ENCODE measurements around the gene MMP1.

Gene MMP1

GRCh38 chr11:102798012-102798746, at the start of gene MMP1:
Gene MMP1, minus strand, starts transcription at chr11:102798160. Its CDS starts 68 bp downstream, at chr11:102798092.
- DNase-seq (ENCODE audit: low read depth) = no peak

DNA sequence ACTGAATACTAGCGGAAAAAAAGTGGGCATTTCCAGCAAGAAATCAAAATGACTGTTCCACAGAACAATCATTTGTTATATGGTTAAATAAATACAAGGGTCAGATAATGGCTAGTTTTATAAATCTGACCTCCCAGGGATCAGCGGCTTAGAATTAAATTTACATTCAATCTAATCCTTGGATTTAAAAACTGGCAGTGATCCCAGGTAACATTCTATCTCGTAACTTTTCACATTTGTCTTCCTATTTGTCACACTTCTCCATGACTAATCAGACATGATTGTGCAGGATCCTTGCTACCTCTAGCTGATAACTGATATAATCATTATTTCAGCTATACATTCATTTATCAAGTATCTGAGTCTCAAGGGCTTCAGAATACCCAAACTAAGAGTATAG, 48.3 kb upstream of the MMP1 start:
- DNase-seq (ENCODE audit: low read depth) = no peak

DNA sequence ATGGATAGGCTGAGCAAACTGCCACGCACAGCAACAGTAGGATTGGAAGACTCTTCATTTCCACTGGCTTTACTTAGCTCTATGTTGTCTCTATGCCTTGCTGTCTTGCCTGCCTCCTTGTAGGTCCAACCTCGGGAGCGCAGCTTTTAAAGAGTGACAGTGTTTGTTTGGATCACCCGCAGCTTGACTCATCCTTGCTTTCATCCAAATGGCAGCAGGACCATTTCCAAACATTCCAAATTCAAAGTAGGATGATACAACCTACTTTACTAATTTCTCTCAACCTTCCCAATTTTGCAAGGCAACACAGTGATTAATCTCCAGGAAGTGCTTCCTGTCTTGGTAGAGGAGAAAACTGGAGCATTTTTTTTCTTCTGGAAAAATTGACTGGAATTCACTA, 45.5 kb upstream of the MMP1 start, which contains the start of gene MMP3:
TSS of gene MMP3 (minus strand) at position 121 of the 400 bp plus-strand sequence. CDS start at position 58, 63 bp downstream.
- DNase-seq (ENCODE audit: low read depth) = no peak

DNA sequence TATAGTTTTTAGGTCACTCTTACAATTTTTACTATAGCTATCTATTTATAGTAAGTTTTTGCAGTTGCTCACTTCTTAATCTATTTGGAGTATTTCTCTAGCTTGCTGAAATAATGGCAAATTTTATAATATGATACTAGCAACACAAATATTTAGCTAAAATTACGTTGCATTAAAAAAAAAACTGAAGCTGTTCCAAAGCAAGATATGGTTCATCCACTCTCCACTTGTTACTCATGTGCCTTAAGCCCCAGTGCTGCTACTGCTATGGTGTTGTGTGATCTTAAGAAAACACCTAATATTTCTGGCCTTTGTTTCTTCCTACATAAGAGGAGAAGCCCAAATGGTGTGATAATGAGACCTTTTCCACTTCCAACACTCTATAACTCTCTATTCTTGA, 45.0 kb upstream of the MMP1 start:
- no peak for DNase-seq (ENCODE audit: low read depth)

- no peak for DNase-seq (ENCODE audit: low read depth)
Observed at GRCh38 chr11:102840018-102840417, 42.1 kb upstream of the MMP1 start.

DNA sequence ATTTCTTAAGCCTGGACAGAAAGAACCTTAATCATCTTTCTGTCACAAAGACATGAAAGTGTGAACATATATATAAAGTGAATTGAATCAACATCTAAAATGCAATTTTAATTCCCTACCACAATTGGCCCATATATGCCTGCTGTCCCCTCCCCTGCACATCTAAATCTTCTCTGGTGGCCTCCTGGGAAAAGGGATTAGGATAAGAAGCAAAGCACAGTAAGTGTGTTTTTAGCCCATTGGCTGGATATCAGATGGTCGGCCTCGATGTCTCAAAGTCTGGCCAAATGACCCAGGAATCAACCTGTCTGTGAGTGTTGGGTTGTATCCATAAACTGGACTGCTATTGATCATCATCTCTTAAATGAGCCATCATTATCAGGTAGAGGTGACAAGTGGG, 39.7 kb upstream of the MMP1 start:
- no peak for DNase-seq (ENCODE audit: low read depth)

DNA sequence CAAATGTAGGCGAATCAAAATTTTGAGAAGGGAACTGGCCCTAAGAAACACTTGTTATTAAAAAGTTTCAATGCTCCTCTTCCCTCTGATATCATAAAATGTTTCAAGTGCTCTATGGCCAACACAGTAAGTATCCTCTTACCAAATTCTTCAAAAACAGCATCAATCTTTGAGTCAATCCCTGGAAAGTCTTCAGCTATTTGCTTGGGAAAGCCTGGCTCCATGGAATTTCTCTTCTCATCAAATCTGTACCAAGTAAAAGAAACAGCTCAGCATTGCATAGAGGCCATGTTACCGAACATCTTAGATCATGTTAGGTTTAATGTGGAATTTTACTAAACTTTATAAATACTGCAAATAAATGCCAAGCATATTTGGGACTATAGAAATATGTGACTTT, 39.2 kb upstream of the MMP1 start:
- no peak for DNase-seq (ENCODE audit: low read depth)

GRCh38 chr11:102836290-102836875, 38.4 kb upstream of the MMP1 start:
- DNase-seq (ENCODE audit: low read depth) = no peak

GRCh38 chr11:102833731-102834130, 35.8 kb upstream of the MMP1 start:
- DNase-seq (ENCODE audit: low read depth) = no peak

GRCh38 chr11:102832612-102833011, 34.7 kb upstream of the MMP1 start:
- no peak for DNase-seq (ENCODE audit: low read depth)

DNA sequence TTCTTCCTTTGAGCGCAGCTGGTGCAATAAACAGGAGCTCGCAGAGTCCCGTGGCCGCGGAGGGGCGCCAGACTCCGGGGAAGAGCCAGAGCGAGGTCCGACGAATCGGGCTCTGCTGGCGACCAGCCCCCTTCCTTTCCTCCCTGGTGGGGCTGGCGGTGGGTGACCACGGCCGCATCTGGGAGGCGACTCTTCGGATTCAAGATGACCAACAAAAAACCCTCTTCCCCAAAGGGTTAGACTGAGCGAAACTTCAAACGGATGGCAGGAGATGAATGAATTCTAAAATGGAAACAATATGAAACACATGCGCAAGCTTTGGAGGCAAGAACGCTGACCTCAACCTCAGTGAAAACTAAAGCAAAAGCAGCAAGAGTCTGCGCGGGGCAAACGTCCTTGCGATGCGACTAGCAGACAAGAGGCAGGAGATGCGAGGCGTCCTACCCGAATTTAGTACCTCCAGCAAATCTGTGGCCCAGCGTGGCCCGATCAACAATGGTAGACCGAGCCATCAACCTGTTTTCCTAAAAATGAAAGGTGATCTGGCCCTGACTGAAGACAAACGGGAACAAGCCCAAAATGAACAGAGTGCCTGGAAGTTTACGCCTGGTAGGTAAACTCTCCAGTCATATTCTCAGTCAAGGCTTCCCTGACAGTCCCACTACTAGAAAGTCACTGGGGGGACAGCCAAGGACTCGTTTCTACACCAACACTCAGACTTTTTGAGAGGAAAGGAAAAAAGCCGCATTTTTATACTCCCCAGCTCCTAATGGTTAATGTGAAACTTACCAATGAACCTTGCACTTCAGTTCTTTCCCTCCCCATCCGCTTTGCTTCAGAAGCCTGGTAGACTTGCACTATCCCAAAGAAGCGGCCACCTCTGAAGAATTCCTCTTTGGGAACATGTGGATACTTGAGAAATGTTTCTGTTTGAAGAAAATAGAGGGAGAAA, 33.8 kb upstream of the MMP1 start:
- no peak for DNase-seq (ENCODE audit: low read depth)

GRCh38 chr11:102831128-102831488, 33.1 kb upstream of the MMP1 start:
- no peak for DNase-seq (ENCODE audit: low read depth)

- DNase-seq (ENCODE audit: low read depth) = no peak
Observed at GRCh38 chr11:102830001-102830727, 32.2 kb upstream of the MMP1 start.

DNA sequence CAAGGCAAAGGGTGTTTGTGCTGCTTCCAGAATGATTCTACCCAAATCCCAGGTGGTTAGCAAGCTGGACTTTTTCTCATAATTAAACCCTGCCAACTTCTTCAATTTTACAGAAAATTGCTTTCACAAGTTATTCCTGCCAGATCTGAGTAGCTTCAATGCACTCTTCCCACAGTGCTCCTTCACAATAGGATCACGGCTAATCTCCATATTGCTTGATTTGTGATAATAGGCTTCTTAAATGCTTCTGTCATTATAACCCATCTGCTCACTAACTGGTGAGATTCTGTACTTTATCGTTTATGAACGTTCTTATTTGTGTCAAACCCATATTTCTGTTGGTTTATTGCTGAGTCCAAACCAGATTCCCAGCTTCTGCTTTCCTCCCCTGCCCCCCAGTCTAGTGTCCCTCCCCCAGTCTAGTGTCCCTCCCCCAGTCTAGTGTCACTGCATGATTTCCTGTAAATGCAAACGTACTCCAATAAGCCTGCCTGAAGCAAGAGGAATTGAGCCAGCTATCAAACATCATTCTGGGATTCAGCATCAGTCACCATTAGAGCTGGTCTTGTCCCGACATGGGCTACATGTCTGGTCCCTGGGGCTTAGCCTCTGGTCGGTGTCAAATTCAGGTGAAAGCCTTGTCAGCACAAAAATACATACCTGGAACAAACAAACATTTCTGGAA, 31.5 kb upstream of the MMP1 start:
- no peak for DNase-seq (ENCODE audit: low read depth)

- no peak for DNase-seq (ENCODE audit: low read depth)
Observed at GRCh38 chr11:102824556-102824955, 26.6 kb upstream of the MMP1 start.

GRCh38 chr11:102819491-102819890, 21.5 kb upstream of the MMP1 start:
- no peak for DNase-seq (ENCODE audit: low read depth)

GRCh38 chr11:102813484-102813883, 15.5 kb upstream of the MMP1 start:
- no peak for DNase-seq (ENCODE audit: low read depth)

GRCh38 chr11:102812188-102812587, 14.2 kb upstream of the MMP1 start:
- DNase-seq (ENCODE audit: low read depth) = no peak

- no peak for DNase-seq (ENCODE audit: low read depth)
Observed at GRCh38 chr11:102810950-102811660, 13.1 kb upstream of the MMP1 start.

DNA sequence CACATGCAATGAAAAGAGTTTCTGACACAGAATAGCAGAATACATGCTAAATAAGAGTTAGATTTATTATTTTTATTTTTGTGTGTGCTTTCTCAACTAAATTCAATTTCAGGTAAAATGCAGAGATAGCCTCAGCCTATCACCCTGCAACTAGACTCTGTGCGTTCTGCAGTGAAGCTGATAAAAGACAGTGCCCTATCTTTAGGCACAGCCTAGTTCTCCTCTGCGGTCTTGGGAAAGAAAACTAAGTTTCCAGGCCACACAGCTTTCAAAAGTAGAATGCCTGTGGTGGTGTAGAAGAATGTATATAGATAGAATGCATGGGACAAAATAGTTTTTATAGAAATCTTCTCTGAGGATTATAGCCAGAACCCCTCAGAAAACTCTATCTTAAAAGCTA, 12.0 kb upstream of the MMP1 start:
- no peak for DNase-seq (ENCODE audit: low read depth)

- DNase-seq (ENCODE audit: low read depth) = no peak
Observed at GRCh38 chr11:102807921-102808320, 10.0 kb upstream of the MMP1 start.

All from stimulated activated CD8-positive, alpha-beta memory T cell treated with anti-CD3 and anti-CD28 coated beads, Interleukin-12 subunit alpha, Interleukin-12 subunit beta, amount 100 ng/mL, for 4 hours (primary cell).